ENCODE data around the gene MTA3.

DNA sequence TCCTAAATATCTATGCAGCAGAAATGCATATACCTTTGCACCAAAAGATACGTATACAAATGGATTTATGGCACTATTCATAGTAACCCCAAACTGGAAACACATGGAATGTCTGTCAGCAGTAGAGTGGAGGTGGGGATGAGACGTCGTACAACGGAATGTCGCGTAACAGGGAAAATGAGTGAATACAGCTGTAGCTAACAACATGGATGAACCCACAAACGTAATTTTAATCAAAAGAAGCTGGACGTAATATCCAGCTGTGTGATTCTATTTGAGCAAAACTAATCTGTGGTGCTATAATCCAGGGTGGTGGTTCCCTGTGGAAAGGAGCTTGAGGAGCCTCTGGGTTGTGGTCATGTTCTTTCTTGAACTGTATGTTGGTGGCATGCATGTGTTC lies 89.9 kb downstream of the MTA3 start:
- TF ChIP-seq, protein P1, sequence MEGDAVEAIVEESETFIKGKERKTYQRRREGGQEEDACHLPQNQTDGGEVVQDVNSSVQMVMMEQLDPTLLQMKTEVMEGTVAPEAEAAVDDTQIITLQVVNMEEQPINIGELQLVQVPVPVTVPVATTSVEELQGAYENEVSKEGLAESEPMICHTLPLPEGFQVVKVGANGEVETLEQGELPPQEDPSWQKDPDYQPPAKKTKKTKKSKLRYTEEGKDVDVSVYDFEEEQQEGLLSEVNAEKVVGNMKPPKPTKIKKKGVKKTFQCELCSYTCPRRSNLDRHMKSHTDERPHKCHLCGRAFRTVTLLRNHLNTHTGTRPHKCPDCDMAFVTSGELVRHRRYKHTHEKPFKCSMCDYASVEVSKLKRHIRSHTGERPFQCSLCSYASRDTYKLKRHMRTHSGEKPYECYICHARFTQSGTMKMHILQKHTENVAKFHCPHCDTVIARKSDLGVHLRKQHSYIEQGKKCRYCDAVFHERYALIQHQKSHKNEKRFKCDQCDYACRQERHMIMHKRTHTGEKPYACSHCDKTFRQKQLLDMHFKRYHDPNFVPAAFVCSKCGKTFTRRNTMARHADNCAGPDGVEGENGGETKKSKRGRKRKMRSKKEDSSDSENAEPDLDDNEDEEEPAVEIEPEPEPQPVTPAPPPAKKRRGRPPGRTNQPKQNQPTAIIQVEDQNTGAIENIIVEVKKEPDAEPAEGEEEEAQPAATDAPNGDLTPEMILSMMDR (IDR thresholded peaks at IDR 0.05; ENCODE audit: low read depth, low read length, poor library complexity, severe bottlenecking): no peak
- no peak for TF ChIP-seq EZH2phosphoT487 (IDR thresholded peaks at IDR 0.05; ENCODE audit: borderline replicate concordance, low read length)

All from DOHH2 (cell line).